Measurements from ENCODE around the gene TTC28. TPM values are rescaled to one million over a fixed set of nuclear protein-coding genes. Genes with fewer than 3 reads are reported as not detected.

The TTC28 gene
- total RNA-seq, 1 donor from 2014 or later = 23.2 TPM

DNA sequence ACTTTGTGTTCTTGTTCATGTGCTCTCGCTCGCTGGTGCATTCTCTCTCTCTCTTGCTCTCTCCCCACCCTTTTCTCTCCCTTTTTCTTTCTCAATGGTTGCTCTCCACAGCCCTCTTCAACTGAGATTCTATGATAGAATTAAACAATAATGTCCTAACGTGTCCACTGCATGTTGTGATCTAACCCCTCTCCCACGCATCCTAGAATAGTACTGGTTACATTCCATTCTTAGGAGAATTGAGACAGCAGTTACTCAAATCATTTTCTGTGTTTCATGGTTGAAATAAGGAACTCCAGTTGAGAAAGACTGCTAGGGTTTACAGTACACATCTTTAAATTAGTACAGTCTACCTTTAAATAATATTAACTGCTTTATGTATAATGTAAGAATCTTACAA lies 442.5 kb downstream of the TTC28 start:
- H3K27ac ChIP-seq (ENCODE audit: low read depth, low read length) = no peak overlapping the region
- FAIRE-seq (peak; percentile 5), DNase-seq (ENCODE audit: low read depth) (no peak)
- no peak overlapping the region for H3K4me3 Mint-ChIP-seq (ENCODE audit: unreplicated experiment)
- TF ChIP-seq EZH2 (IDR thresholded peaks at IDR 0.05; ENCODE audit: insufficient read depth, low read length) = no peak
- TF ChIP-seq, protein P1, sequence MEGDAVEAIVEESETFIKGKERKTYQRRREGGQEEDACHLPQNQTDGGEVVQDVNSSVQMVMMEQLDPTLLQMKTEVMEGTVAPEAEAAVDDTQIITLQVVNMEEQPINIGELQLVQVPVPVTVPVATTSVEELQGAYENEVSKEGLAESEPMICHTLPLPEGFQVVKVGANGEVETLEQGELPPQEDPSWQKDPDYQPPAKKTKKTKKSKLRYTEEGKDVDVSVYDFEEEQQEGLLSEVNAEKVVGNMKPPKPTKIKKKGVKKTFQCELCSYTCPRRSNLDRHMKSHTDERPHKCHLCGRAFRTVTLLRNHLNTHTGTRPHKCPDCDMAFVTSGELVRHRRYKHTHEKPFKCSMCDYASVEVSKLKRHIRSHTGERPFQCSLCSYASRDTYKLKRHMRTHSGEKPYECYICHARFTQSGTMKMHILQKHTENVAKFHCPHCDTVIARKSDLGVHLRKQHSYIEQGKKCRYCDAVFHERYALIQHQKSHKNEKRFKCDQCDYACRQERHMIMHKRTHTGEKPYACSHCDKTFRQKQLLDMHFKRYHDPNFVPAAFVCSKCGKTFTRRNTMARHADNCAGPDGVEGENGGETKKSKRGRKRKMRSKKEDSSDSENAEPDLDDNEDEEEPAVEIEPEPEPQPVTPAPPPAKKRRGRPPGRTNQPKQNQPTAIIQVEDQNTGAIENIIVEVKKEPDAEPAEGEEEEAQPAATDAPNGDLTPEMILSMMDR (IDR thresholded peaks at IDR 0.05; ENCODE audit: insufficient read depth, low read depth, low read length) = no peak
- H3K4me3 ChIP-seq (ENCODE audit: insufficient read depth, low read depth, low read length) = no peak overlapping the region
- no peaks in the 10 kb centered on the region for H4K20me1 ChIP-seq (ENCODE audit: insufficient read depth, low read length)
- H3K4me2 ChIP-seq (ENCODE audit: low read length) = no peak overlapping the region
- no peaks in the 10 kb centered on the region for H3K36me3 ChIP-seq (ENCODE audit: insufficient read depth, low read length)
- peaks cover 4% of the 10 kb centered on the region for H3K4me1 Mint-ChIP-seq (ENCODE audit: low read depth, unreplicated experiment)
- H3K27ac Mint-ChIP-seq (ENCODE audit: unreplicated experiment) = peak overlapping the region; percentile 54
- no peaks in the 10 kb centered on the region for H3K27me3 ChIP-seq (ENCODE audit: insufficient read depth, low read length)
- H3K79me2 ChIP-seq (ENCODE audit: insufficient read depth, low read length) = no peaks in the 10 kb centered on the region
- H3K9me3 ChIP-seq (ENCODE audit: insufficient read depth, low read depth, low read length) = no peaks in the 10 kb centered on the region
- no peaks in the 10 kb centered on the region for H3K9me3 Mint-ChIP-seq (ENCODE audit: unreplicated experiment)
- H3K36me3 Mint-ChIP-seq (ENCODE audit: low read depth, unreplicated experiment) = peaks cover 1% of the 10 kb centered on the region
- H3K27me3 Mint-ChIP-seq (ENCODE audit: low read depth, unreplicated experiment) = no peaks in the 10 kb centered on the region
- H2AFZ ChIP-seq (ENCODE audit: low read depth, low read length) = no peak overlapping the region
- no peaks in the 10 kb centered on the region for H3K4me1 ChIP-seq (ENCODE audit: insufficient read depth, low read length)
- no peak overlapping the region for H3K9ac ChIP-seq (ENCODE audit: low read length)

GRCh38 chr22:28232204-28232603 lies 447.4 kb downstream of the TTC28 start:
- no peak overlapping the region for H3K4me2 ChIP-seq (ENCODE audit: low read length)
- TF ChIP-seq, protein P1 (IDR thresholded peaks at IDR 0.05; ENCODE audit: insufficient read depth, low read depth, low read length) = no peak
- TF ChIP-seq EZH2 (IDR thresholded peaks at IDR 0.05; ENCODE audit: insufficient read depth, low read length) = no peak
- no peaks in the 10 kb centered on the region for H3K36me3 ChIP-seq (ENCODE audit: insufficient read depth, low read length)
- Mint-ChIP-seq H3K4me3 (ENCODE audit: unreplicated experiment) (no peak overlapping the region), H3K27ac (ENCODE audit: unreplicated experiment) (peak overlapping the region; percentile 21), H3K36me3 (ENCODE audit: low read depth, unreplicated experiment) (peaks cover 1% of the 10 kb centered on the region), H3K27me3 (ENCODE audit: low read depth, unreplicated experiment) (no peaks in the 10 kb centered on the region), H3K4me1 (ENCODE audit: low read depth, unreplicated experiment) (peaks cover 39% of the 10 kb centered on the region), H3K9me3 (ENCODE audit: unreplicated experiment) (no peaks in the 10 kb centered on the region)
- H4K20me1 ChIP-seq (ENCODE audit: insufficient read depth, low read length) = no peaks in the 10 kb centered on the region
- FAIRE-seq (no peak), DNase-seq (ENCODE audit: low read depth) (no peak)
- peaks cover 15% of the 10 kb centered on the region for H3K4me1 ChIP-seq (ENCODE audit: insufficient read depth, low read length)
- no peak overlapping the region for H3K4me3 ChIP-seq (ENCODE audit: insufficient read depth, low read depth, low read length)
- H2AFZ ChIP-seq (ENCODE audit: low read depth, low read length) = no peak overlapping the region
- no peak overlapping the region for H3K9ac ChIP-seq (ENCODE audit: low read length)
- H3K27me3 ChIP-seq (ENCODE audit: insufficient read depth, low read length) = no peaks in the 10 kb centered on the region
- H3K9me3 ChIP-seq (ENCODE audit: insufficient read depth, low read depth, low read length) = no peaks in the 10 kb centered on the region
- no peak overlapping the region for H3K27ac ChIP-seq (ENCODE audit: low read depth, low read length)
- no peaks in the 10 kb centered on the region for H3K79me2 ChIP-seq (ENCODE audit: insufficient read depth, low read length)

DNA sequence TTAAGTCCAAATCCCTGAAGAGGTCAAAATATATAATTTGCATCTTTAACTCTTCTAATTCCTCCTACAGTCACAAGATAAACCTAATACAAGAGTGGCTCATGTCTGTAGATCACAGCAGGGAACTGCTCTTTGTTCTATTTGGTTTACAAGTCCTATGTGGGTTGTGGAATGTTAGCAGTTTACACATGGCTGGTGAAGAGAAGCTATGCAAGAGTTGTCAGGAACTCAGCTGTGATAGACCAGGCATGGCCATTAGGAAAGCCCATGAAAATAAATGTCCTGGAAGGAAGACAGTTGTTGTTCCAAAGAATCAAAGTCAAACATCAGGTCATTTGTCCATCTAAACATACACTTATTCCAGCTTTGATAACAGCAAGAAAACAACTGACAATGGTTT lies 448.2 kb downstream of the TTC28 start:
- no peaks in the 10 kb centered on the region for H3K36me3 ChIP-seq (ENCODE audit: insufficient read depth, low read length)
- no peak overlapping the region for H3K4me3 ChIP-seq (ENCODE audit: insufficient read depth, low read depth, low read length)
- peak; percentile 80 for DNase-seq (ENCODE audit: low read depth)
- H3K9me3 Mint-ChIP-seq (ENCODE audit: unreplicated experiment) = no peaks in the 10 kb centered on the region
- H3K4me2 ChIP-seq (ENCODE audit: low read length) = no peak overlapping the region
- no peaks in the 10 kb centered on the region for H3K27me3 ChIP-seq (ENCODE audit: insufficient read depth, low read length)
- H2AFZ ChIP-seq (ENCODE audit: low read depth, low read length) = no peak overlapping the region
- peaks cover 1% of the 10 kb centered on the region for H3K36me3 Mint-ChIP-seq (ENCODE audit: low read depth, unreplicated experiment)
- H3K79me2 ChIP-seq (ENCODE audit: insufficient read depth, low read length) = no peaks in the 10 kb centered on the region
- no peak for FAIRE-seq
- H3K4me1 ChIP-seq (ENCODE audit: insufficient read depth, low read length) = peaks cover 15% of the 10 kb centered on the region
- H3K27ac Mint-ChIP-seq (ENCODE audit: unreplicated experiment) = peak overlapping the region; percentile 21
- no peak overlapping the region for H3K4me3 Mint-ChIP-seq (ENCODE audit: unreplicated experiment)
- H3K27ac ChIP-seq (ENCODE audit: low read depth, low read length) = no peak overlapping the region
- no peak overlapping the region for H3K9ac ChIP-seq (ENCODE audit: low read length)
- H3K27me3 Mint-ChIP-seq (ENCODE audit: low read depth, unreplicated experiment) = no peaks in the 10 kb centered on the region
- peaks cover 36% of the 10 kb centered on the region for H3K4me1 Mint-ChIP-seq (ENCODE audit: low read depth, unreplicated experiment)
- H3K9me3 ChIP-seq (ENCODE audit: insufficient read depth, low read depth, low read length) = no peaks in the 10 kb centered on the region
- TF ChIP-seq EZH2 (IDR thresholded peaks at IDR 0.05; ENCODE audit: insufficient read depth, low read length) = no peak
- TF ChIP-seq, protein P1 (IDR thresholded peaks at IDR 0.05; ENCODE audit: insufficient read depth, low read depth, low read length) = no peak
- no peaks in the 10 kb centered on the region for H4K20me1 ChIP-seq (ENCODE audit: insufficient read depth, low read length)
